IMR-90 (cell line): ENCODE measurements around the gene GFI1. TPM values are rescaled to one million over a fixed set of nuclear protein-coding genes. Genes with fewer than 3 reads are reported as not detected.

Source experiments
- ATAC-seq: fragments of 200-7000 bp; cut with Tn5 transposase; 2 replicates; pipeline ENCODE4 v1.9.1; 2020; ENCODE audit warnings: low read depth, mild to moderate bottlenecking, moderate library complexity
- BruUV-seq: library from RNA; stranded (reverse); fragments of 400-500 nt; replicated peaks from 2 replicates; lab custom pipeline; 2021; lab: Mats Ljungman, UMichigan
- CTCF ChIA-PET: fragments of 300-600 bp; formaldehyde crosslinking; extraction: SDS; loops from one replicate; lab custom pipeline; 2021; ENCODE audit warnings: antibody characterized with exemption; lab: Yijun Ruan, JAX
- POLR2A ChIA-PET: fragments of 300-600 bp; sonication (Branson Sonifier 250); formaldehyde crosslinking; loops from one replicate; lab custom pipeline; 2022; ENCODE audit warnings: antibody characterized with exemption; ENCODE audit not compliant: unreplicated experiment; lab: Charles Lee
- DNase-seq: peaks from one replicate; pipeline ENCODE4 v3.0.0; 2013
- H2AFZ ChIP-seq: replicated peaks from 2 replicates; pipeline ENCODE3; 2013; ENCODE audit warnings: low read length, mild to moderate bottlenecking; ENCODE audit not compliant: poor library complexity
- H2AK5ac ChIP-seq: 2 replicates; pipeline ENCODE4 v1.6.1; 2013; ENCODE audit warnings: low read depth, low read length, inconsistent platforms
- H2AK9ac ChIP-seq: replicated peaks from 2 replicates; pipeline ENCODE3; 2013; ENCODE audit warnings: mild to moderate bottlenecking, low read depth, low read length, moderate library complexity; ENCODE audit not compliant: poor library complexity
- H2BK120ac ChIP-seq: 2 replicates; pipeline ENCODE4 v1.6.1; 2013; ENCODE audit warnings: low read depth, low read length, inconsistent platforms
- H2BK15ac ChIP-seq: 3 replicates; pipeline ENCODE4 v1.6.1; 2013; ENCODE audit warnings: low read depth, low read length, inconsistent platforms
- H2BK20ac ChIP-seq: 2 replicates; pipeline ENCODE4 v1.6.1; 2013; ENCODE audit warnings: low read depth, mild to moderate bottlenecking, inconsistent platforms, low read length, moderate library complexity
- H2BK5ac ChIP-seq: 2 replicates; pipeline ENCODE4 v1.6.1; 2013; ENCODE audit warnings: mild to moderate bottlenecking, low read depth, low read length, inconsistent platforms; ENCODE audit not compliant: poor library complexity, severe bottlenecking
- H3K14ac ChIP-seq: replicated peaks from 2 replicates; pipeline ENCODE4 v1.6.1; 2013; ENCODE audit warnings: low read depth, low read length, inconsistent platforms
- H3K18ac ChIP-seq: 2 replicates; pipeline ENCODE4 v1.6.1; 2013; ENCODE audit warnings: low read depth, low read length, control low read depth
- H3K23ac ChIP-seq: 2 replicates; pipeline ENCODE4 v1.6.1; 2013; ENCODE audit warnings: low read depth, low read length, inconsistent platforms
- H3K27ac ChIP-seq: 2 replicates; pipeline ENCODE4 v1.5.1; 2013; ENCODE audit warnings: mild to moderate bottlenecking, control low read depth, low read length; ENCODE audit not compliant: insufficient read depth
- H3K27me3 ChIP-seq: 2 replicates; pipeline ENCODE4 v1.6.1; 2013; ENCODE audit warnings: low read length; ENCODE audit not compliant: control insufficient read depth, insufficient read depth
- H3K36me3 ChIP-seq: 2 replicates; pipeline ENCODE4 v1.6.1; 2013; ENCODE audit warnings: low read length, mixed read lengths; ENCODE audit not compliant: control insufficient read depth, insufficient read depth
- H3K4ac ChIP-seq: 2 replicates; pipeline ENCODE4 v1.6.1; 2013; ENCODE audit warnings: low read depth, low read length, inconsistent platforms
- H3K4me1 ChIP-seq: 2 replicates; pipeline ENCODE4 v1.6.1; 2013; ENCODE audit warnings: low read length, mixed read lengths; ENCODE audit not compliant: control insufficient read depth, insufficient read depth
- H3K4me2 ChIP-seq: 2 replicates; pipeline ENCODE4 v1.6.1; 2013; ENCODE audit warnings: low read depth, mild to moderate bottlenecking, control low read depth, low read length, moderate library complexity
- H3K4me3 ChIP-seq: 2 replicates; pipeline ENCODE4 v1.5.1; 2013; ENCODE audit warnings: low read depth, mild to moderate bottlenecking, control low read depth, low read length, moderate library complexity; ENCODE audit not compliant: insufficient read depth
- H3K56ac ChIP-seq: 2 replicates; pipeline ENCODE4 v1.6.1; 2013; ENCODE audit warnings: low read length, inconsistent platforms; ENCODE audit not compliant: insufficient read depth; ENCODE audit errors: extremely low read depth
- H3K79me1 ChIP-seq, 2 experiments: 2 replicates each; pipeline ENCODE4 v1.6.1; 2013; ENCODE audit warnings: low read length in 2 of 2, inconsistent platforms in 1 of 2, low read depth in 1 of 2
- H3K9ac ChIP-seq: 2 replicates; pipeline ENCODE4 v1.6.1; 2013; ENCODE audit warnings: low read depth, low read length, control low read depth
- H3K9me1 ChIP-seq: 2 replicates; pipeline ENCODE4 v1.6.1; 2013; ENCODE audit warnings: low read length, inconsistent platforms; ENCODE audit not compliant: insufficient read depth
- H3K9me3 ChIP-seq: 2 replicates; pipeline ENCODE4 v1.6.1; 2013; ENCODE audit warnings: low read length; ENCODE audit not compliant: control insufficient read depth, insufficient read depth
- H4K20me1 ChIP-seq: 2 replicates; pipeline ENCODE4 v1.6.1; 2013; ENCODE audit warnings: low read length, inconsistent platforms; ENCODE audit not compliant: insufficient read depth
- H4K5ac ChIP-seq: 2 replicates; pipeline ENCODE4 v1.6.1; 2013; ENCODE audit warnings: mild to moderate bottlenecking, low read depth, low read length, control low read depth
- H4K8ac ChIP-seq, 2 experiments: 2 replicates each; pipeline ENCODE4 v1.6.1; 2013; ENCODE audit warnings: low read depth in 2 of 2, low read length in 2 of 2, control low read depth in 1 of 2, inconsistent platforms in 1 of 2
- H4K91ac ChIP-seq: 2 replicates; pipeline ENCODE4 v1.6.1; 2013; ENCODE audit warnings: low read depth, low read length, inconsistent platforms; ENCODE audit not compliant: insufficient read depth
- CEBPB ChIP-seq: IDR thresholded peaks from 2 replicates; pipeline ENCODE4 v1.6.1; 2012; ENCODE audit warnings: low read depth, low read length, improper control_type of control experiment
- CHD1 ChIP-seq: IDR thresholded peaks from 2 replicates; pipeline ENCODE4 v1.6.1; 2012; ENCODE audit warnings: low read depth, low read length, improper control_type of control experiment
- WGBS, 2 experiments: methylation state at CpG; one replicate each; pipeline versions ENCODE4 v1.1.5 to v1.1.7; 2013; ENCODE audit warnings: missing lambda C conversion rate in 2 of 2; ENCODE audit not compliant: insufficient read length in 1 of 2; ENCODE audit errors: extremely low coverage in 2 of 2; 5-methylcytosine and 5-hydroxymethylcytosine counted together
- dilution Hi-C: fragments of 300-500 bp; cut with HindIII; formaldehyde crosslinking; loops from one replicate; pipeline ENCODE4 v1.14.3; 2018; ENCODE audit warnings: low sequenced_read_pairs; ENCODE audit not compliant: unreplicated experiment
- in situ Hi-C: fragments of 300-500 bp; cut with MboI; formaldehyde crosslinking; loops from 3 replicates; pipeline ENCODE4 v1.14.3; 2019; ENCODE audit warnings: low sequenced_read_pairs, inconsistent platforms, mixed read lengths
- intact Hi-C: fragments of 100-400 bp; cut with micrococcal nuclease; formaldehyde crosslinking; loops from 2 replicates; pipeline ENCODE4 v1.10.0; 2022
- polyA plus RNA-seq, 3 experiments: library from polyadenylated mRNA; depleted of rRNA; stranded (reverse); fragments of >200 nt; gene quantifications; 2 replicates each; pipeline ENCODE4 v1.2.3, GENCODE V29; 2012; ENCODE audit warnings: low replicate concordance in 1 of 3
- total RNA-seq: library from RNA; depleted of rRNA; stranded (reverse); fragments of >200 nt; gene quantifications from 2 replicates; pipeline ENCODE4 v1.2.3, GENCODE V29; 2012

GFI1 gene
- total and polyA plus RNA-seq, 2 of the 4 experiments (the other 2 are of a cell fraction): under 0.01 to 0.21 TPM

GRCh38 chr1:92515796-92516201 is 29.1 kb upstream of the GFI1 start:
- WGBS, 2 experiments: no CpG with 5 or more reads among the region's 3 CpGs

More at GRCh38 chr1:92515796-92516201, 29.1 kb upstream of the GFI1 start:
- POLR2A ChIA-PET: no interaction called here
- no peak overlapping the region for H2BK20ac ChIP-seq
- no peak overlapping the region for H2AFZ ChIP-seq
- H4K91ac ChIP-seq: no peak overlapping the region
- ATAC-seq: no peak
- no peak overlapping the region for H3K4me3 ChIP-seq
- no peak overlapping the region for H3K27ac ChIP-seq
- intact Hi-C loops (no loop called here), in situ Hi-C loops (no loop called here), dilution Hi-C loops (no loop called here)
- TF ChIP-seq CEBPB (peak; percentile 62), CHD1 (no peak)
- H3K79me1 ChIP-seq: no peaks in the 10 kb centered on the region; a peak in 1 of 4 replicates
- no peak overlapping the region for H4K5ac ChIP-seq
- H3K4me1 ChIP-seq: no peaks in the 10 kb centered on the region
- H4K8ac ChIP-seq: no peak overlapping the region
- H3K56ac ChIP-seq: no peak overlapping the region
- no peaks in the 10 kb centered on the region for H3K9me1 ChIP-seq
- H2AK9ac ChIP-seq: no peak overlapping the region
- H2BK5ac ChIP-seq: no peak overlapping the region
- DNase-seq: no peak
- CTCF ChIA-PET: no interaction called here
- no peak overlapping the region for H3K4ac ChIP-seq
- no peak overlapping the region for H2BK120ac ChIP-seq
- H3K18ac ChIP-seq: no peak overlapping the region
- 0 out of 2 replicates have a peak, but pooled peaks cover 1% of the 10 kb centered on the region for H3K36me3 ChIP-seq
- H3K14ac ChIP-seq: no peak overlapping the region
- H3K27me3 ChIP-seq: no peaks in the 10 kb centered on the region
- H3K4me2 ChIP-seq: no peak overlapping the region
- H3K9ac ChIP-seq: no peak overlapping the region
- no peak overlapping the region for H2BK15ac ChIP-seq
- H2AK5ac ChIP-seq: no peak overlapping the region
- no peak overlapping the region for H3K23ac ChIP-seq
- H3K9me3 ChIP-seq: no peaks in the 10 kb centered on the region
- BruUV-seq: no TSS peak
- H4K20me1 ChIP-seq: no peaks in the 10 kb centered on the region
